RPMI7951 (cell line): ENCODE data around the gene ADRA2C. TPM values are rescaled to one million over a fixed set of nuclear protein-coding genes. Genes with fewer than 3 reads are reported as not detected.
"Not testable (repeated sequence)": the region's sequence is repeated elsewhere in the genome, so short reads cannot be mapped to it uniquely, and the experiment has no call there.

Source experiments
- DNase-seq: peaks from one replicate; pipeline ENCODE4 v3.0.0-alpha.2; 2012; ENCODE audit warnings: low read depth
- total RNA-seq: library from RNA; depleted of rRNA; stranded (reverse); fragments of >200 nt; shearing (Covaris generic); gene quantifications from 2 replicates; pipeline ENCODE4 v1.2.3, GENCODE V29; 2014; rRNA removed

ADRA2C gene
- total RNA-seq, 1 experiment from 2014 or later, result 0.24 TPM

DNA sequence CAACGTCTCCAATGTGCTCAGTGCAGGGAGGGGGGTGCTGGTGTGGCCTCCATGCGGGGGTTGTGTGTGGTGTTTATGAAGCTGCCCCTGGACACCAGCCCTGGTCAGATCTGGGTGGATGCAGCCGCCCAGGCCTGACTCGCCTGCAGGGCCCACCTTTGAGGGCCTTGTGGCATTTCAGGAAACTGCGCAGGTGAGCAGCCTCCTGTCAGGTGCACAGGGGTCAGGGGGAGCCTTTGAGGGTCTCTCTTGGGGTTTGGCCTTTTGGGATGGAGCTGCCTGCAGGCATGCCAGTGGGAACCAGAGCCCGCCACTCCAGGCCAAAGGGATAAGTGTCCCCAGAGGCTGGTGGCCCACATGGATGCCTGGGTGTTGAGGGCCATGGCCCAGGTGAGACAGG lies 45.4 kb downstream of the ADRA2C start:
- DNase-seq, result no peak

GRCh38 chr4:3812211-3812934 lies 46.2 kb downstream of the ADRA2C start:
- DNase-seq, result no peak

DNA sequence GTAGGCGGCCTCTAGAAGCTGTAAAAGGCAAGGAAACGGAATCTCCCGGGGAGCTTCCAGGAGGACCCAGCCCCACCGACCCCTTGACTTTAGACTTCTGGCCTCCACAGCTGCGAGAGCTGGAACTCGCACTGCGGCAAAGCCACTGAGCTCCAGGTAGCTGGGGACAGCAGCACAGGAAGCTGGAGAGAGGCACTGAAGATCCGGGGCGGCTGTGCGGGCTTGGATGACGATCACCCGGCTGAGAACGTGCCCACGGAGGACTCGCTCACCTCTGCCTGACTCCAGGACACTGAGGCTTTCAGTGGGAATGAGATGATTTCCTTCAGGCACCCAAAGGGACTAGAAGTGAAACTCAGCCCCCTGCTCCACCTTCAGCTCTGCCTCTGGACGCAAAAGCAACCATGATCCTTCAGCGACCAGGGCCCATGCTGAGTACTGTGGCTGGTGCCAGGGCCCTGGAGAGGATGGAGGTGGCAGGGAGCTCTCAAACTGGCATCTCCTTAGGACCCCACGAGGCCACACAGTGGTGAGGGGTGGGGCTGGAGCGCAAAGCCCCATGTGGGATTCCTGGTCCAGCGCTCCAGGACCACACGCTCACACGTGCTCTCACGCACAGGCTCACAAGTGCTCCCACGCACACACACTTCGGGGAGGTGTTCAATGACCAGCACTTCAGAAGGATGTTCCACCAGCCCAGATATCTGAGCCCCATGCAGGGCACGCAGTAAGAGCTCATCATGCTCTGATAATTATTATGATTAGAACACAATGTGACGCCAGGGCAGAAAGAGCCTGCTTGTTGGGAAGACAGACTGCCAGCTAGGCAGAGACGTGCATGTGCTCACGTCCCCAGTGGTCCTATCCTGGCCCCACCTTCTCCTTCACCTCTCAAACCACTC lies 47.2 kb downstream of the ADRA2C start:
- no peak for DNase-seq

DNA sequence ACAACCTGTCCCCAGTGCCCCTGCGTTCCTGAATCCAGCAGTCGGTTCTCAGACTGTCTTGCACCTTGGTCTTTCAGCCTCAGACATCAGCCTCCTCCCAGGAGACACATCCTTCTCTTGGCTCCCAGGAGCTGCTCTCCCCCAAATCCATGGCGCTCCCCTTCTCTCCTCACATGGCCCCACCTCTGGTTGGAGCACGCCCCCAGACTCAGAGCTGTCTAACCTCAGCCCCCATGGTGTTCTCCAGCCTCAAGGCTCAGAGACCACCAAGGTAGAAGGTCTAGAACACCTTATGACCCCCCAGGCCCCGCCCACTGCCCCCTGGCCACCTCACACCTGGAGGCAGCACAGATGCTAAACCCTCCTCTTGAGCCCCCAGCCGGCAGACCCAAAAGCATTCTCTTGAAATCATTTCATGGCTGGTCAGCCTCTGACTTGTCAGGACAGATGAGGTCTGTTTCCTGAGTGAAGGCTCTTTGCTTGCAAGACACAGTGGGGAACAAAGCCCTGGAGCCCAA lies 47.9 kb downstream of the ADRA2C start:
- no peak for DNase-seq

GRCh38 chr4:3814838-3815237 lies 48.7 kb downstream of the ADRA2C start:
- DNase-seq, result not testable (repeated sequence)

DNA sequence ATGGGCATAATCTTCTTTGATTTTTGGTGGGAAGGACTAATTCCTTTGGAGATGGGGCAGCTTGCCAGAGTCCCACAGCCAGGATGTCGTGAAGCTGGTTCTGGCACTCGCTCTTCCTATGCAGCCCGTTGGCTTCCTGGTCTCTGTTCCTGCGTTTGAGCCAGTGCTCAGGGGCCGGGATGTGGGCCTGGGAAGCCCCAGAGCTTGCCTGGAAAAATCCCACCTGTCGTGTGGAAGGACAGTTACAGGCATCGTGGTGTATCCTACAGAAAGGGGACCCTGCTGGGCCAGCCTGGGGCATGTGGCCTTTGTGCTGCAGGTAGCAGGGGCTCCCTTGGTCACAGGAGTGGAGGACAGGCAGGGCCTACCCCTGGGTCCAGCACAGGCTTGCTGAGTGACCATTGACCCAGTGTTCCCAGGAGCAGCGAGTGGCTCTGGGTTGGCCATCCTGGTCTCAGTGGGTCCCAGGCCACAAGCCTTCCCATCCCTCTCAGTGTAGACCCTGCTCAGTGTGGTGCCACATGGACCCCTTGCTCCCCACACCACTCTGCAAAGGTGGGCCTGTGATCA lies 50.2 kb downstream of the ADRA2C start:
- DNase-seq, result no peak

- no peak for DNase-seq
These were observed 51.1 kb downstream of the ADRA2C start for GRCh38 chr4:3816983-3817960.

Other genes with a start within 250 kb of the ADRA2C start
- 50.0 and 87.4 TPM in 2 replicates for gene LRPAP1, start 234.0 kb upstream of the ADRA2C start, total RNA-seq